ENCODE measurements around the gene COG8. TPM values are rescaled to one million over a fixed set of nuclear protein-coding genes. Genes with fewer than 3 reads are reported as not detected.
A peak's percentile ranks its signal among the peaks of the same experiment; 100 is the strongest.

The COG8 gene
- total and polyA plus RNA-seq, 9 of the 15 experiments (the other 6 are each of a cell fraction or from before 2014, with no cell fraction given) = 3.7 to 42.6 (median 30.1) TPM

DNA sequence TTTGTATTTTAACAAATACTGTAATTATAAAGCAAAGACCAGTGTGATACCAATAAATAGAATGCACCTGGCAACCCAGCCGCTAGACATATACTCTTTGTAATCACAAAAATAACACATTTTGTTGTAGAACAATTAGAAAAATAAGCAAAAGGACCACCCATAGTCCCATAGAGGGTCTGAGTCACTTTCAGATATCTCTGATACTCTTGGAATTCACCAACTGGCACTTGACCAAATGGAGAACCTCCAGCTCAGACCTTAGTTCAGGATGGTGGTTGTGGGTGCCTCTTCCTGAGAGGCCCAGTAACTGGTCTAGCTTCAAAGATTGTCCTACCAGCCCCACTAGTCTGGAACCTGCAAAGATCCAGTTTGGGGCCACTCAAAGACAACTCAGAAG, 47.2 kb upstream of the COG8 start:
- Histone ChIP-seq H3K9me1 (ENCODE audit: control insufficient read depth, insufficient read depth, low read length) (no peaks in the 10 kb centered on the region), H3K79me2 (ENCODE audit: control insufficient read depth, insufficient read depth, low read length) (peaks cover 45% of the 10 kb centered on the region), H3K9me3 (replicated peaks; ENCODE audit: control insufficient read depth, insufficient read depth, low read depth, low read length) (no peaks in the 10 kb centered on the region), H3K9ac (ENCODE audit: insufficient read depth in 1 of 2, low read depth in 2 of 2, low read length in 2 of 2) (peak overlapping the region in 1 of 2 experiments; percentile 85; a peak in 2 of 4 replicates), H3K4me1 (replicated peaks in 1 of 2; ENCODE audit: control insufficient read depth in 2 of 2, insufficient read depth in 2 of 2, low read length in 2 of 2) (peaks cover 4 to 31% of the 10 kb centered on the region in 2 experiments; a peak in 4 of 5 replicates), H3K36me3 (ENCODE audit: control insufficient read depth, insufficient read depth, low read length) (peaks cover 29% of the 10 kb centered on the region), H3K27ac (ENCODE audit: extremely low read depth, low read depth, low read length) (peak overlapping the region; percentile 17; the same call in 2 of the 3 replicates), H3K4me3 (peak overlapping the region; percentile 59), H4K20me1 (replicated peaks; ENCODE audit: control insufficient read depth, insufficient read depth, low read length) (no peaks in the 10 kb centered on the region), H3K27me3 (ENCODE audit: control insufficient read depth in 2 of 2, insufficient read depth in 2 of 2, low read length in 2 of 2) (no peaks in the 10 kb centered on the region), H3K4me2 (ENCODE audit: insufficient read depth, low read length) (peak overlapping the region; percentile 82; the same call in 1 of the 2 replicates), H2AFZ (ENCODE audit: low read depth, low read length) (peak overlapping the region; percentile 99)
- ChIA-PET CTCF (ENCODE audit: low intra/inter-chr PET ratio) (no interaction called here), POLR2A (interaction anchor here (1.0 to 1.5 kb wide), 4 partner anchors 9 to 213 kb away, joined by 3 to 7 read pairs (median 6); no protein-coding TSS in a partner anchor)
- no TSS peak for BruUV-seq (replicated peaks)
- TF ChIP-seq LCOR (CRISPR knock-in tag; IDR thresholded peaks at IDR 0.05) = no peak
- TF ChIP-seq HDGF (IDR thresholded peaks at IDR 0.05) = 0 out of 2 replicates have a peak, but pooled peaks have one; percentile 0
- intact Hi-C loops (cut with micrococcal nuclease) (no loop called here), in situ Hi-C loops (cut with MboI) (no loop called here)
- ATAC-seq (no peak), DNase-seq (ENCODE audit: extremely low read depth in 1 of 4, low spot score in 3 of 4) (peak in 1 of 4 experiments; percentile 15), FAIRE-seq (no peak)
- 27% methylated on average over 1 of the region's 1 CpG for WGBS (ENCODE audit: insufficient coverage, low coverage, missing lambda C conversion rate)

DNA sequence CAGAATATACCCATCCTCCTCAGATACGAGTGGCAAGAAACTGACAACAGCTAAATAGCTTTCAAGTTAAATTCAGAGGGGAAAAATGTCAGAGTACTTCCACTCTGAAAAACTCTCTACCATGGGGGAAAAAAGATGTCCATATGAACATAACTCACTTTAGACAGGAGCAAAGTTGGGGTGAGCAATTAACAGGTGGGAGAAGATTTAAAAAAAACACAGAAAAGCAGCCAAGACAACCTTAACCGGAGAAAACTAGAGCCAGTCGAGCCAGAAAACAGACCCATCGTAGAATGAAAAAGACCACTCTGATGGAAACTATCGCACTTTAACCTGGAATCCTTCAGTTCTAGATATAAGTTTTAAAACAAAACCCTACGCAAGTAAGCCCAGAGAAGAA, 45.6 kb upstream of the COG8 start:
- TSS peak; percentile 55 for BruUV-seq (replicated peaks)
- H3K9ac ChIP-seq (ENCODE audit: insufficient read depth in 1 of 2, low read depth in 2 of 2, low read length in 2 of 2) = peak overlapping the region; percentile 85 to 91
- H4K20me1 ChIP-seq (replicated peaks; ENCODE audit: control insufficient read depth, insufficient read depth, low read length) = no peaks in the 10 kb centered on the region
- DNase-seq (ENCODE audit: extremely low read depth in 1 of 4, low spot score in 3 of 4) (no peak), ATAC-seq (no peak), FAIRE-seq (no peak)
- peak overlapping the region; percentile 82 for H3K4me2 ChIP-seq (ENCODE audit: insufficient read depth, low read length)
- intact Hi-C loops (cut with micrococcal nuclease) (loop anchor here (5.0 kb wide), 1 partner anchor 48 kb away; the partner anchor contains the start of genes COG8 and NIP7), in situ Hi-C loops (cut with MboI) (no loop called here)
- no peaks in the 10 kb centered on the region for H3K9me3 ChIP-seq (replicated peaks; ENCODE audit: control insufficient read depth, insufficient read depth, low read depth, low read length)
- H3K4me1 ChIP-seq (replicated peaks in 1 of 2; ENCODE audit: control insufficient read depth in 2 of 2, insufficient read depth in 2 of 2, low read length in 2 of 2) = peaks cover 4 to 31% of the 10 kb centered on the region in 2 experiments; a peak in 4 of 5 replicates
- peak overlapping the region; percentile 99 for H2AFZ ChIP-seq (ENCODE audit: low read depth, low read length)
- H3K9me1 ChIP-seq (ENCODE audit: control insufficient read depth, insufficient read depth, low read length) = no peaks in the 10 kb centered on the region
- peaks cover 44% of the 10 kb centered on the region for H3K36me3 ChIP-seq (ENCODE audit: control insufficient read depth, insufficient read depth, low read length)
- H3K4me3 ChIP-seq = peak overlapping the region; percentile 59
- H3K27ac ChIP-seq (ENCODE audit: extremely low read depth, low read depth, low read length) = peak overlapping the region; percentile 84
- ChIA-PET CTCF (ENCODE audit: low intra/inter-chr PET ratio) (no interaction called here), POLR2A (interaction anchor here (0.8 to 1.7 kb wide), 7 partner anchors 11 to 354 kb away, joined by 3 to 7 read pairs (median 4); no protein-coding TSS in a partner anchor)
- no peaks in the 10 kb centered on the region for H3K27me3 ChIP-seq (ENCODE audit: control insufficient read depth in 2 of 2, insufficient read depth in 2 of 2, low read length in 2 of 2)
- 0% methylated on average over 6 of the region's 6 CpGs for whole genome bisulfite sequencing (ENCODE audit: insufficient coverage, low coverage, missing lambda C conversion rate)
- H3K79me2 ChIP-seq (ENCODE audit: control insufficient read depth, insufficient read depth, low read length) = peaks cover 52% of the 10 kb centered on the region
- TF ChIP-seq SMARCA4 (IDR thresholded peaks at IDR 0.05) (peak; percentile 40; the same call in 1 of the 2 replicates), PYGO2 (tag; IDR thresholded peaks at IDR 0.05) (no peak), EP400 (IDR thresholded peaks at IDR 0.05) (0 out of 2 replicates have a peak, but pooled peaks have one; percentile 10)
- TF ChIP-seq, protein P1, sequence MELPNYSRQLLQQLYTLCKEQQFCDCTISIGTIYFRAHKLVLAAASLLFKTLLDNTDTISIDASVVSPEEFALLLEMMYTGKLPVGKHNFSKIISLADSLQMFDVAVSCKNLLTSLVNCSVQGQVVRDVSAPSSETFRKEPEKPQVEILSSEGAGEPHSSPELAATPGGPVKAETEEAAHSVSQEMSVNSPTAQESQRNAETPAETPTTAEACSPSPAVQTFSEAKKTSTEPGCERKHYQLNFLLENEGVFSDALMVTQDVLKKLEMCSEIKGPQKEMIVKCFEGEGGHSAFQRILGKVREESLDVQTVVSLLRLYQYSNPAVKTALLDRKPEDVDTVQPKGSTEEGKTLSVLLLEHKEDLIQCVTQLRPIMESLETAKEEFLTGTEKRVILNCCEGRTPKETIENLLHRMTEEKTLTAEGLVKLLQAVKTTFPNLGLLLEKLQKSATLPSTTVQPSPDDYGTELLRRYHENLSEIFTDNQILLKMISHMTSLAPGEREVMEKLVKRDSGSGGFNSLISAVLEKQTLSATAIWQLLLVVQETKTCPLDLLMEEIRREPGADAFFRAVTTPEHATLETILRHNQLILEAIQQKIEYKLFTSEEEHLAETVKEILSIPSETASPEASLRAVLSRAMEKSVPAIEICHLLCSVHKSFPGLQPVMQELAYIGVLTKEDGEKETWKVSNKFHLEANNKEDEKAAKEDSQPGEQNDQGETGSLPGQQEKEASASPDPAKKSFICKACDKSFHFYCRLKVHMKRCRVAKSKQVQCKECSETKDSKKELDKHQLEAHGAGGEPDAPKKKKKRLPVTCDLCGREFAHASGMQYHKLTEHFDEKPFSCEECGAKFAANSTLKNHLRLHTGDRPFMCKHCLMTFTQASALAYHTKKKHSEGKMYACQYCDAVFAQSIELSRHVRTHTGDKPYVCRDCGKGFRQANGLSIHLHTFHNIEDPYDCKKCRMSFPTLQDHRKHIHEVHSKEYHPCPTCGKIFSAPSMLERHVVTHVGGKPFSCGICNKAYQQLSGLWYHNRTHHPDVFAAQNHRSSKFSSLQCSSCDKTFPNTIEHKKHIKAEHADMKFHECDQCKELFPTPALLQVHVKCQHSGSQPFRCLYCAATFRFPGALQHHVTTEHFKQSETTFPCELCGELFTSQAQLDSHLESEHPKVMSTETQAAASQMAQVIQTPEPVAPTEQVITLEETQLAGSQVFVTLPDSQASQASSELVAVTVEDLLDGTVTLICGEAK (IDR thresholded peaks at IDR 0.05) = peak; percentile 68
- TF ChIP-seq, protein P1 (CRISPR knock-in tag; IDR thresholded peaks at IDR 0.05) = no peak

Data from K562 (cell line).